DLD1 (cell line): ENCODE data around the gene TEX2.
"Not testable (repeated sequence)": the region's sequence is repeated elsewhere in the genome, so short reads cannot be mapped to it uniquely, and the experiment has no call there.

Experiments
- in situ Hi-C: cut with HindIII; loops from 2 replicates; pipeline ENCODE4 v1.10.0; 2017; ENCODE audit warnings: low sequenced_read_pairs

The TEX2 gene

DNA sequence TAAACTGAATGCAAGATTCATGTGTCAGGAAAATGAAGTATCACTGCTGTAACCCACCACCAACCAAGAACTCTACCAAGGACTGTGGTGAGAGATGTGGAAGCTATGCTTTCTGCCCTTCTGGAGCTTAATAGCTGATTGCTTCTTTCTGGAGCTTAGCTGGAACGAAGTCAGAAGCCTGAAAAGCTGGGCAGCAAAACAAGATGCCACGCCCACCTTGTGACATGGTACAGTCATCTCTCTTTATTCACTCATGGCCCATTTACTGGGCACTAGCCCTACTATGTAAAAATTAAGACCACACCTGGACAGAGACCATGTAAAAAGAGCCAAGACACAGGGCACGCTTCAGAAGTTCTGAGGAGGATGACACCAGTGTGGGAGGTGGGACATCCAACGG, 48.1 kb downstream of the TEX2 start:
- in situ Hi-C loops = no loop called here

DNA sequence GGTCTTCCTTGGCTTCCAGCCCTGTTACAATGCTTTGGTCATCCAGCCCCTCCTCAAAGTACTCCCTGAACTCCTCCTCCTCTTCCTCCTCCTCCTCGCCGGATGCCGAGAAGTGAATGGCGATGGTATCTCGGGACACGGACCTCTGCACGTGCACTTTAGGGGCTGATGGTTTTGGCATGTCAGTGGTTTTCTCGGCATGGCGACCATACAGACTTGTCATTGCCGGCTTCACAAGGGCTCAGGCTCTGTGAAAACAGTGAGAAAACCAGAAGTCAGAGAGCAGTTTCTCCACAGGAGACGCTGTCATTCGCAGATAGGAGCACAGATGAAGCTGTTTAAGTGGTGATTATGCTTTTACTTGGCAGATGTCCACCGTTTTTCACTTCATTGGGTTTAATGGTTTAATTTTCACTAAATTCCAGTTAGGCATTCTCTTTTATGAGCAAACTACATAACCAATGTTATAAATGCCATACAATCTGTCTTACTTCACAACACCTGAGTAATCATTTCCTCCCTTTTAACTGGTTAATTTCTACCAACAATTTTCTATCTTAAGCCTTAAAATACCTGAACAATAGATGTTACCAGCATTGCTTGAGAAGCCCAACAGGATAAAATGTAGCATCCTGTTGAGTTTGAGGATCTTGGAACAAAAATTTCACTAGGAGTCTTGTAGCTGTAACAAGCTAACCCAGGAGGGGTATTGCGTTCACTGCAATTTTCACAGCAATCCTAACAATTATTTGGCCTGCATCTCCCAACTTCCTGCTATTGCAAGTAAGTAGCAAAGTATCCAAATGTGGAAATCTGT, 48.9 kb downstream of the TEX2 start:
- in situ Hi-C loops = no loop called here

DNA sequence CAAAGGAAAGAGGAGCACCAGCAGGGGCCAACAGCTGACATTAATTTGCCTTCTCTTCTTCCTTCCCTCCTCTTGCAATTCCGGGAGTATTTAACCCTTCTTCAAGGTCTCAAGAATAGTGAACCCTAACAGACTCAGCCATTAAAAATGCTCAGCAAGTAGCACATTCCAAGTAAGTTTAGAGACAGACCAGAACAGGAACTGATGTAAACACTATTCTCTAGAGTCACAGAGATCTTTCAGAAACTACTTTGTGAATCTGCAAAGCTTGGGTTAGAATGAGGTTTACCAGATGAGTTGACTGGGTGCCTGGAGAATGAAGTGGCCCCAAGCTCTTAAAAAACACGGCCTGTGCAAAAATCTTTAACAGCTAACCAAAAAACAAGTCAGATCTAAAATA, 50.9 kb downstream of the TEX2 start:
- in situ Hi-C loops = no loop called here

DNA sequence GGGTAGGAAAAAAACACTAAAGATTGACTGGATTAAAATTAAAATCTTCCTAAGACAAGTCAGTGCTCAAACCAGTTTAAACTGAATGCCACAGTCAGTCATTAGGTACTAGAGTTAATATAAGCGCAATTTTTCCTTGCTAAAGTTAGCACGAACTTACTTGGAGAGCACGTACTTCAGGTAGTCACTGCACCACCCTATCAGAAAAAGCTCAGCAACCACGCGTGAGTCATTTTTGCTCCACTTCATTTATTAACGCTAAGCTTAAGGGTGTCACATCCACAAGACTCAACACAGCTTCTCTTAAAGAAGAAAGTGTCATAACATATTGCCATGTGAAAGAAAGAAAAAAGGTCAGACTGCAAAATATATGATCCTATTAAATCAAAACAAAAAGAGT, 53.1 kb downstream of the TEX2 start:
- in situ Hi-C loops = no loop called here

DNA sequence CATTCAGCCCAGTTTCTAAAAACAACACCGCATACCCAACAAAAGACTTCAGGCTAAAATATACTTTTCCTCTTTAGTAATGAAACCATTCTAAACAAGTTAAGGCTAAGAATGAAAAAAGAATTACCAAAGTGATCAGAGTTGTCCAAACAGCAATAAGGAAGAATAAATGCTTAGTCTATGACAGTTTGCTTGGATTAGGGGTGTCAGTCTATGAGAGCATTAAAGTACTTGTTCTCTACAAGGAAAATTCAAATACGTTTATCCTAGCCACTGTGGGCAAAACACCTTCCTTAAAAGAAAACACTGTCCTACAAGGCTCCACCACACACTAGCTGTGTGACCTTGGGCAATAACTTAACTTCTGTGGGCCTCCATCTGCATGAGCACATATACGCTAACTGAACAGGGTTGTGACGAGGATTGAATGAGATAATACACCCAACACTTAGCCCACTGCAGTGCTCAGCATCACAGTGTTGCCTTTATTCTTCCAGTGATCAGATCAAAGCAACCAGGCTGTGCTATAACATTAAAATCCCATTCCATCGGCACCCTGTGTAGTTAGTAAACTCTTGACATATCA, 53.6 kb downstream of the TEX2 start:
- in situ Hi-C loops = no loop called here

DNA sequence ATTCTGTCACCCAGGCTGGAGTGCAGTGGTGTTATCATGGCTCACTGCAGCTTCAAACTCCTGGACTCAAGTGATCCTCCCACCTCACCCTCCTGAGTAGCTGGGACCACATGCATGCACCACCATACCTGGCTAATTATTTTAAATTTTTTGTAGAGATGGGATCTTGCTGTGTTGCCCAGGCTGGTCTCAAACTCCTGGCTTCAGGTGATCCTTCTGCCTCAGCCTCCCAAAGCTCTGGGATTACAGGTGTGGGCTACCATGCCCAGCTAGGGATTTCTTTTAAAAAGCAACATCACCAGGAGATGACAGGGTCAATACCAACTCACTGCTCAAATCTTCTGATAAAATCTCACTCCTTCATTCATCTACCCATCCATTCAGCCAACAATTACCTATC, 54.4 kb downstream of the TEX2 start:
- in situ Hi-C loops = not testable (repeated sequence)

DNA sequence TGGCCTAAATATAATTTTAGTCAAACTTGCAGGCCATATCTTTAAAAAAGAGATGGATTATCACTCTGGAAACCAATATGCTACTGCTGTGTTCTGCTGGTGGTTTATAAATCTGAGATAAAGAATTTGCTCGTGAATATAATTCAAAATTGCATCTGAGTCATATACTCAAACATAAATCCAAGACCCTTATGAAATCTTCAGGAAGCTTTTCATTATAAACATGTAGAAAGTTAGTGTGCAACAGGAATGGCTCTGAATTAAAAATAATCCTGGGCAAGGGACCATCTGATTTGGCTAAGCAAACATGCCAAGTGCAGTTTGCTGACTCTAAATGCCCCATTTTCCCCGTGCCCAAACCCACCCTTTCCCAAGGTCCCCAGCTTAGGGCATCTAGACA, 57.3 kb downstream of the TEX2 start:
- in situ Hi-C loops = no loop called here

DNA sequence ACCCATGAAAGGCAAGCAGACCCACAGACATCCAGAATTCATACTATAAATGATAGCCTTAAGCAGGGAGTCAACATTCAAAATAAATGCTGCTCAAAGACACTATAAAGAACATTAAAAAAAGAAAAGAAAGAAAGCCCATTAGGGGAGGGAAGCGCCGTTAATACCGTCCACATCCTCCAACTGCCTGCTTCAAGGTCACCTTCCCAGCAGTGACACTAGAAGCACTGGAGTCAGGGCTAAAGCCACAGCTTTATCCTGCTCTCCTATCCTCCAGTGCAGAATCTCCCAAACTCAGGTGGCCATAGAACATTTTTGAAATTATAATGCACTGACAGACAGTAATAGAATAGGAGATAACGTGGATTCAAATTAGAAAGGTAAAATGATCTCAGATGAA, 59.4 kb downstream of the TEX2 start:
- in situ Hi-C loops = no loop called here

DNA sequence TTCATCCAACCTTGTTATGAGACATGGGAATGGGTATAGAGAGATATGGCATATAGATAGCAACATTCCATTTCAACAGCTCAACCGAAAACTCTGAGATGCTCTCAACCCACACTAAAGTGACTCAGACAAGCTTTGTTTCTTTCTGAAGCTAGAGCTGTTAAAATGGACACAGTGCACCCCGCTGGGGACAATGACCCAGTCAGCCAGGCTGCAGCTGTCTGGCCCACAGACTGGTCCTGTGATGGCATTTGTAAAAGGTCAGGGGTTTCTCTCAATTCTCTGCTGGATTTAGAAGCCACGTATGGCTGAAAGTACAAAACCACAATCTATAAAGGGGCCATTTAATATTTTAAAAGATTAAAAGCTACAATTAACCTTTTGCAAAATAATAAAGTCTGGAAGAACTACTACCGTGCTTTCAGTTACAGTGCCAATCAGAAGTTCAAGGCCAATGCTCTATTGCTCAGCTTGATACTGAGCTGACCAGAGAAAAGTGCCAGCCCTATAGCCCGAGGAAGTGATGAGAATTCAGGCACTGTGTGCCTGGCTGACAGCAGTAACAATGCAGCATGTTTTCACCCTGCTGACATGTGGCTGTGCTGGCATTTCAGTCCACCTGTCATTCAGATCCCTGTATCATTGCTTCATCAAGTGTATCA, 60.2 kb downstream of the TEX2 start:
- in situ Hi-C loops = no loop called here

DNA sequence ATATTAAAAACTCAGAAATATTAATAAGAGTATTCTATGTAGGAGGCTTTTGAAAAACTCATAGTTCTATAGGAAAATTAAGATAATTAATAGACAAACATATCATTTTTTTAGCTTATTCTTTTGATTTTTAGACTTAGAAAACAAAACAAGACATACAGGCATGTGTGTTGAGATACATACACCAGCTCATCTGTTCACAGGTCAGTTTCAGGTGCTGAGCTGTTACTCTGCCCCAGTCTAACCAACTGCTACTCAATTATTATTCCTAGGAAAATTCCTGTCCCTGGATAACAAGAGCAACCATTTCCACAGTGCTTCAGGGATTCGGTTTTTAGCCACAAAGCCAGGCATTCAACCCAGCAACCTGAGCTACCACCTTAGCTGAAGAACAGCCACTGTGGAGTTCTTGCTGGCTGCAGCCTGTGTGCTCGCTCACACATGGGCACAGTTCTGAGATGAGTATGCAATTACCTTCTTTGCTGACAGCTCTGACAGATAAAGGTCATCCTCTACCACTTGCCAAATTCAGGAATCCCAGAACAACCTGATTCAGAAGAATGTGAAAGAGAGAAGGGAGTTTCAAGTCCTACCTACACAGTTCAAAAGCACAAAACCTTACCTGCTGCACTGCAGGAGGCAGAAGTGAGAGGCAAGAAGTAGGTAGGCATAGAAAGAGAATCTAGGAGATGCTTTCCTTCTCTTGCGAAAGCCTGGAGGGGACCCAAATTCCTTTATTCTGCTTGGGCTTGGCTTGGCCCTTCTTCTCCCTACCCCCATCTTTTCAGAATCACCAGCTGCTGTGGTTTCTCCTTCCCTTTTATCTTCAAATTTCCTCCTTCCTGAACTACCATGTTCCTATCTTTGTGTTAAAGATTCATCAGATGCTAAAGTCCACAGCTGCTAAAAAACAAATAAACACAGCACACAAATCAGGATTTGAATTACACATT, 62.7 kb downstream of the TEX2 start:
- in situ Hi-C loops = no loop called here

DNA sequence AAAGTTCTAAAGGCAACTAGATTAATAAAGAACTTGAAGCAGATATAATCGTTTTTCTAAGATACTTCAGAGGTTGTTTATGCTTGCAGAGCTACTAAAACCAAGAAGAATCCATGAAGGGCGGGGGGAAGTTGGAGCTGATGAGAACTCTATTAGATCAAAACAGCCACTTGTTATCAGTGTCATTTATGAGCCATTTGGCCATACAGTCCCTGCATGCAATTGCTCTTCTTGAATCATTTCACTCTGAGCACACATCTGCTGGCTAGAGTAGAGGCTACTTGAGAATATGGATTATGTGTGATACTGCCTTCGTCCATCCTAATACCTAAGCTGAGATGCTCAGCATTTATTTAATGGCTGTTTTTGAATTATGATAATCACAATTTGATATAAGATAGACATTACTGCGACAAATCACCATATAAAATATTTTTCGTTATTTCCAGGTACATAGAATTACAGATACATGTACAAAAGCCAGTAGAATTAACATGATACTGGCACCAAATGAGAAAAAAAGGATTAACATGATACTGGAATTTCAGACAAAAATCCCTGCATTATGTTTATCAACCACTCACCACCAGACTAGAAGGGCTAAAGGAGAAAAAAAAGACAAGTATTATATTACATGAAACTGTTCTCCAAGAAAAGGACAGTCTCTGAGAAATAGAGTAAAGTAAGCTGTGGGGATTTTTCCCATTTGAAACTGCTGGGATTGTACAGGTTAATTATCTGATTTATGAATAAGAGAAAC, 64.5 kb downstream of the TEX2 start:
- in situ Hi-C loops = no loop called here

DNA sequence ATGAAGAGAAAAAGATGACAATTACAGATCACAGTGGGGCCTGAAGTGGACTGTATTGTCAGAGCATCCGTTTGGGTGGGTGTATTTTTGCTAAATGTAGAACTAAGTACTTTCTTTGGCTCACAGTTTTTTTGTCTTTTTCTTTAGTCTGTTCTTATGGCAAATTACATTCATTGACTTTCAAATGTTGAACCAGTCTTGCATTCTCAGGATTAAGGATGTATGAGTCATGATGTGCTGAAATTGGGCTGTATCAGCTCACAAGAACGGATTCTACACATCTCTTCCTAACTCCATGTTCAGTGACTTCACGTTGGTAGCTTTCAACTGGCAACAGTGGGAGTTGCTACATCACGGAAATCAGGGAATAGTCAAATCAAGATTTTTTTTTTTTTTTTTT, 66.5 kb downstream of the TEX2 start:
- in situ Hi-C loops = no loop called here

DNA sequence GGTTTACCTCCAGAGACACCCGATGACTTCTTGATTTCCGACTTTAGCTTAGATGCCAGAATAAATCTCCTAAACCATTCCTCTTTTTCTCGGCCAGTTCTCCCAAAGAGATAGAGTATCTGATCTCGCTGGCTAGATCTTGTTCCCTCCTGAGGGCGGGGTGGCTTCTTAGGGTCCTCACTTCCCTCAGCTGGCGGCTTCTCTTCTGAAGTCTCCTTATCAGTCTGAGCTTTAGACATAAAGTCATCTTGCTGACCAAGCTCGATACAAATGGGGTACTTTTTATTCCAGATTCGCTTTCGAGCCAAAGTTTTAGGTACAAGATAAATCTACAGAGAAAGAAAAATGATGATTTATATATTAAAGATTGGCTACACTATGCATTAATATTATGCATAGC, 69.5 kb downstream of the TEX2 start:
- in situ Hi-C loops = no loop called here

DNA sequence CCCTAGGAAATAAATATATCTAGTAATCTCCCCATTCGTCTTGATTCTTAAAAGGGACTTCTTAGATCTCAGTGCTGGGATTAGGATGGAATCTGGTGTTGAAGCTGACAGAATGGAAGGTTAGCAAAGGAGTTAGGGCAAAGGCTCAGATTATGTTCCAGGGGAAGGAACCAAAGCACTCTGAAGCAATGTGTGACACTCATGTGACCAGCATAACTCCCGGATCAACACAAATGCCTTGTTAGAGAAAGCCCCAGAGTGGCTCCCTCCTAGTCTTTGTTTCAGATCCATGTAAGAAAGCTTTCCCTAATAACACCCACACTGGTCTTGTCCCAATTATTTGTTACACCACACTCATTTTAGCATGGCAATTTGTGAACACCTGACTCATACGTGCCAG, 70.5 kb downstream of the TEX2 start:
- in situ Hi-C loops = no loop called here

DNA sequence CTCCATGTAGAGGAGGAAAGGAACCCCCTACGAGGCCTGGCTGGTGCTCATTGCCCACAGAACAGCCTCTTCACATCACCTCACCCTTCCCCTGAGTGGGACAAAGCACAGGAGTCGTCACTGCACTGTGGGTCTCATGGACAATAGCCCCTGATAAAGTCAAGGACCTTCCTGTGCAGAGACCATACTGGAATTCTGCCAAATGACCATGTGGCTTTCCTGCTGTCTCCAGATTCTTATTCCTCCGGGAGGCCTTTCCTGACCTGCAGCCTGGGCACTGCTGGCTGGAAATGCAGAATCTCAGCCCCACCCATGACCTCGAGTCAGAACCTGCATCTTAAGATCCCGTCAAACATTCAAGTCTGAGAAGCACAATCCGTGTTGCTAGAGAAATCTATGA, 72.6 kb downstream of the TEX2 start:
- in situ Hi-C loops = no loop called here

DNA sequence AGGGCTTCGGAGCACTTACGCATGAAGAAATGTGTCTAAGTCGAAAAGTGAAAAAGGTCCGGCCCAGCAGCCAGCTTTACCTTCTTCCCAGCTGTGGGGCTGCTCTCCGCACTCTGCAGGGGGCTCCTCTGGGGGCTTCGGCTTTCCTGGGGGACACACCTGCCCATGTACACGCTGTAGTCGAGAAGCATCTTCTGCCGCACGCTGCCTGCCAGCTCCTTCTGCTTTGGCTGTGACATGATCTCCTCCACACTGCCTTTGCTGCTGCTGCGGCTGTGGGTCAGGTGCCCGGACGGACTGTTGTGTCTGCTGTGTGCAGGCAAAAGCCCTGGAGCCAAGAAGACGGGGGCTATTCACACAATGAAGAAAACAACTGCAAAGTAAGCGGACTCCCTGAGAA, 75.0 kb downstream of the TEX2 start:
- in situ Hi-C loops = no loop called here

DNA sequence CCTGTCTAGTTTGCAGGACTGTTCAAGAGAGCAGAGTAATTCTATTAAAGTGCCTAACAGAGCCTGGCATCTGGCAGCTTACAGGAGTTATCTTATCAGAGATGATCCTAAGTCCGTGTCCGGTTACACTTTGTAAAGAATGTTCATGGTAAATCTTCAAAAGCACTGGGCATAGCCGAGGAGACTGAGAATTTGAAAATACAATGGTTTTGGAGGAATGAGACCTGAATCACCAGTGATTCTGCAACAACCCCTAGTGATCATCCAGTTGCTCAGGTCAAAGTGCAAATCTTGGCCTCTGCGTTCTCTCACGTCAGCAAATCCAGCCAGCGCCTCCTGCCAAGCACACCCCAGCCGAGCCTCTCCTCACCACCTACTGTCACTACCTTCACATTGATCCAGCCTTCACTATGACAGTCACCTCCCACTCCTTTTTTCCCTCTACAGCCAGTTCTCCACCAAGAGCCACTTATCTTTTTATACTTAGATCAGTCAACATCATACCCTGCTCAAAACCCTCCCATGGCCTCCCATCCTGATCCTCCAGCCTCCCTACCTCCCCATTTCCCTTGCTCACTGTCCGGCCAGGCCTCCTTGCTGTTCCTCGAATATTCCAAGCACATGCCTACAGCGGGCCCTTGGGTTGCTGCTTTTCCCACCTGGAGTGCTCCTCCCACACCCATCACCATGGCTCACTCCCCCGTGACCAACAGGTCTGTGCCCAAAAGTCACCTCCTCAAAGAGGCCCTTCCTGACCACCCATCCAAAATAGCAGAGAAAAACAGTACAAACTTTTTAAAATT, 75.8 kb downstream of the TEX2 start:
- in situ Hi-C loops = no loop called here

DNA sequence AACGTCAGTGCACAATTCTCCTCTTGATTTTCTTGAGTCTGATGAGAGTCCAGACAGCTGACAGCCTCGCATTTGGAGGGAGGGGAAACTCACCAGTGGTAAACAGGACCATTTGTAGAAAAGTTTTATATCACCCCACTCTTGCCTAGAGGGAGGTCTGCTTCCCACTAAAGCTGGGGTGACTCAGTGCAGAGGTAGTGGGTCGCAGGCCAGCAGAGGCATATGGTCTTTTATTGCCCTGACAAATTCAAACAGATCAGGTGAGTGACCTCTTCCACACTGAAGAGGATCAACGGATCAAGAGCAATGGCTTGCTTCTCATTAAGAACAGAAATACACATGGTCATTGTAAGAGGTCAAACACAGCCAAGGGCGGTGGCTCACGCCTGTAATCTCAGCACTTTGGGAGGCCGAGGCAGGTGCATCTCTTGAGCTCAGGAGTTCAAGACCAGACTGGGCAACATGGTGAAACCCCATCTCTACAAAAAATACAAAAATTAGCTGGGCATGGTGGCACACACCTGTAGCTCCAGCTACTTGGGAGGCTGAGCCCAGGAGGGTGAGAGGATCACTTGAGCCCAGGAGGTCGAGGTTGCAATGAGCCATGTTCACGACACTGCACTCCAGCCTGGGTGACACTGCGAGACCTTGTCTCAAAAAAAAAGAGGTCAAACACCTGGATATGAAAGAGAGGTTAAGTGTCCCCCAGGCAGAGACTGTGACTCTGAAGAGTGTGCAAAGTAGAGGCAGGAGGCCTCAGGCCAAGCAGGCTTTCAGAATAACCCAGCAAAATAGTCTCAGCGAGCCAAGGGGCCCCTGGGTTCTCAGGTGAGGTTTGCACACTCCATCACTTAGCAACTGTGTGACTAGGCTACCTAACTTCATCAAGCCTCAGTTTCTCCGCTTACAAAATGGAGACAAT, 76.6 kb downstream of the TEX2 start:
- in situ Hi-C loops = no loop called here

DNA sequence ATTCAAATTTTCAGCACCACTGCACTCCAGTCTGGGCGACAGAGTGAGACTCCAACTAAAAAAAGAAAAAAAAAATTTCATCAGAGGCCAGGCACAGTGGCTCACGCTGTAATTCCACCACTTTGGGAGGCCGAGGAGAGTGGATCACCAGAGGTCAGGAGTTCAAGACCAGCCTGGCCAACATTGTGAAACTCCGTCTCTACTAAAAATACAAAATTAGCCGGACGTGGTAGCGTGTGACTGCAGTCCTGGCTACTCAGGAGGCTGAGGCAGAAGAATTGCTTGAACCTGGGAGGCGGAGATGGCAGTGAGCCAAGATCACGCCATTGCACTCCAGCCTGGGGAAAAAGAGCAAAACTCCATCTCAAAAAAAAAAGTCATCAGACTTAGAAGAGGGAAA, 77.5 kb downstream of the TEX2 start:
- in situ Hi-C loops = not testable (repeated sequence)
